ENCODE measurements around the gene SLC3A2. TPM values are rescaled to one million over a fixed set of nuclear protein-coding genes. Genes with fewer than 3 reads are reported as not detected.
"Not testable (repeated sequence)": the region's sequence is repeated elsewhere in the genome, so short reads cannot be mapped to it uniquely, and the experiment has no call there.

The SLC3A2 gene
- total RNA-seq, 3 donors from 2014 or later (not counting 1 experiment from before 2014, with no cell fraction given): 200 to 235 (median 207) TPM

DNA sequence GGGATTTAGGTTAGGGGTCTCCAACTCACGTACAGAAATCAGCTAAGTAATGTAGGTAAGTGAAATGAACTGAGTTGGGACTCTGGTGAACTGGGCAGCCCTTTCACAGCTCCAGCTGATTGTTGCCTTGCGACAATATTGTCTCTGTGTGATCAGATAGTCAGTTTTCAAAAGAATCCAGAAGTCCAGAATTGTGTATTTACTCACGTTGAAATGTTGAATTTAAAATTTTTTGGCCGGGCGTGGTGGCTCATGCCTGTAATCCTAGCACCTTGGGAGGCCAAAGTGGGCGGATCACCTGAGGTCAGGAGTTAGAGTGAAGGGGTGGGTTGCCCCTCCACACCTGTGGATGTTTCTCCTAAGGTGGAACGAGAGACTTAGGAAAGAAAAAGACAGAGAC is 22.5 kb upstream of the SLC3A2 start:
- Mint-ChIP-seq H3K4me1 (peaks cover 40% of the 10 kb centered on the region in 2 donors), H3K4me3 (no peak overlapping the region), H3K27me3 (ENCODE audit: low read depth in 2 of 2) (no peaks in the 10 kb centered on the region), H3K36me3 (peaks cover 4% of the 10 kb centered on the region), H3K9me3 (no peaks in the 10 kb centered on the region), H3K27ac (no peak overlapping the region)
- 92% methylated on average over 7 of the region's 7 CpGs for WGBS (ENCODE audit: insufficient coverage)
- H3K9me3 ChIP-seq (ENCODE audit: control insufficient read depth, insufficient read depth, low read length): no peaks in the 10 kb centered on the region
- intact Hi-C loops (cut with micrococcal nuclease): loop anchor here (5.0 kb wide), 1 partner anchor 266 kb away; the partner anchor contains the start of gene TUT1
- peaks cover 13% of the 10 kb centered on the region for H3K36me3 ChIP-seq (ENCODE audit: control insufficient read depth, insufficient read depth, low read length)
- TF ChIP-seq, protein P1, sequence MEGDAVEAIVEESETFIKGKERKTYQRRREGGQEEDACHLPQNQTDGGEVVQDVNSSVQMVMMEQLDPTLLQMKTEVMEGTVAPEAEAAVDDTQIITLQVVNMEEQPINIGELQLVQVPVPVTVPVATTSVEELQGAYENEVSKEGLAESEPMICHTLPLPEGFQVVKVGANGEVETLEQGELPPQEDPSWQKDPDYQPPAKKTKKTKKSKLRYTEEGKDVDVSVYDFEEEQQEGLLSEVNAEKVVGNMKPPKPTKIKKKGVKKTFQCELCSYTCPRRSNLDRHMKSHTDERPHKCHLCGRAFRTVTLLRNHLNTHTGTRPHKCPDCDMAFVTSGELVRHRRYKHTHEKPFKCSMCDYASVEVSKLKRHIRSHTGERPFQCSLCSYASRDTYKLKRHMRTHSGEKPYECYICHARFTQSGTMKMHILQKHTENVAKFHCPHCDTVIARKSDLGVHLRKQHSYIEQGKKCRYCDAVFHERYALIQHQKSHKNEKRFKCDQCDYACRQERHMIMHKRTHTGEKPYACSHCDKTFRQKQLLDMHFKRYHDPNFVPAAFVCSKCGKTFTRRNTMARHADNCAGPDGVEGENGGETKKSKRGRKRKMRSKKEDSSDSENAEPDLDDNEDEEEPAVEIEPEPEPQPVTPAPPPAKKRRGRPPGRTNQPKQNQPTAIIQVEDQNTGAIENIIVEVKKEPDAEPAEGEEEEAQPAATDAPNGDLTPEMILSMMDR (IDR thresholded peaks at IDR 0.05): no peak
- ATAC-seq: no peak
- no peak for DNase-seq
- no peak overlapping the region for H3K4me3 ChIP-seq (ENCODE audit: low read length)
- no peak overlapping the region for H3K27ac ChIP-seq (ENCODE audit: low read length)
- no peaks in the 10 kb centered on the region for H3K27me3 ChIP-seq (ENCODE audit: control insufficient read depth, insufficient read depth, low read length)
- H3K4me1 ChIP-seq (ENCODE audit: control insufficient read depth, insufficient read depth, low read length): peaks cover 34% of the 10 kb centered on the region

DNA sequence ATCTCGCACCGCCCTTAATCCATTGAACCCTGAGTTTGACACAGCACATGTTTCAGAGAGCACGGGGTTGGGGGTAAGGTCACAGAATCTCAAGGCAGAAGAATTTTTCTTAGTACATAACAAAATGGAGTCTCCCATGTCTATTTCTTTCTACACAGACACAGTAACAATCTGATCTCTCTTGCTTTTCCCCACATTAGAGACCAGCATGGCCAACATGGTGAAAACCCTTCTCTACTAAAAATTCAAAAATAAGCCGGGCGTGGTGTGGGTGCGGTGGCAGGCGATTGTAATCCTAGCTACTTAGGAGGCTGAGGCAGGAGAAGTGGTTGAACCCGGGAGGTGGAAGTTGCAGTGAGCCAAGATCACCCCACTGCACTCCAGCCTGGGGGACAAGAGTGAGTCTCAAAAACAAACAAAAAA is 21.4 kb upstream of the SLC3A2 start:
- H3K4me3 ChIP-seq (ENCODE audit: low read length); H3K27me3 ChIP-seq (ENCODE audit: control insufficient read depth, insufficient read depth, low read length); H3K9me3 ChIP-seq (ENCODE audit: control insufficient read depth, insufficient read depth, low read length); H3K36me3 Mint-ChIP-seq; H3K9me3 Mint-ChIP-seq; DNase-seq; H3K4me3 Mint-ChIP-seq; H3K27ac ChIP-seq (ENCODE audit: low read length); H3K27ac Mint-ChIP-seq; ATAC-seq; H3K36me3 ChIP-seq (ENCODE audit: control insufficient read depth, insufficient read depth, low read length); H3K27me3 Mint-ChIP-seq (ENCODE audit: low read depth in 2 of 2): not testable (repeated sequence)
- peaks cover 25% of the 10 kb centered on the region for H3K4me1 ChIP-seq (ENCODE audit: control insufficient read depth, insufficient read depth, low read length)
- peaks cover 29% of the 10 kb centered on the region in 2 donors for H3K4me1 Mint-ChIP-seq
- intact Hi-C loops (cut with micrococcal nuclease): loop anchor here (5.0 kb wide), 1 partner anchor 267 kb away; the partner anchor contains the start of gene TUT1
- WGBS (ENCODE audit: insufficient coverage): 97% methylated on average over 5 of the region's 8 CpGs

DNA sequence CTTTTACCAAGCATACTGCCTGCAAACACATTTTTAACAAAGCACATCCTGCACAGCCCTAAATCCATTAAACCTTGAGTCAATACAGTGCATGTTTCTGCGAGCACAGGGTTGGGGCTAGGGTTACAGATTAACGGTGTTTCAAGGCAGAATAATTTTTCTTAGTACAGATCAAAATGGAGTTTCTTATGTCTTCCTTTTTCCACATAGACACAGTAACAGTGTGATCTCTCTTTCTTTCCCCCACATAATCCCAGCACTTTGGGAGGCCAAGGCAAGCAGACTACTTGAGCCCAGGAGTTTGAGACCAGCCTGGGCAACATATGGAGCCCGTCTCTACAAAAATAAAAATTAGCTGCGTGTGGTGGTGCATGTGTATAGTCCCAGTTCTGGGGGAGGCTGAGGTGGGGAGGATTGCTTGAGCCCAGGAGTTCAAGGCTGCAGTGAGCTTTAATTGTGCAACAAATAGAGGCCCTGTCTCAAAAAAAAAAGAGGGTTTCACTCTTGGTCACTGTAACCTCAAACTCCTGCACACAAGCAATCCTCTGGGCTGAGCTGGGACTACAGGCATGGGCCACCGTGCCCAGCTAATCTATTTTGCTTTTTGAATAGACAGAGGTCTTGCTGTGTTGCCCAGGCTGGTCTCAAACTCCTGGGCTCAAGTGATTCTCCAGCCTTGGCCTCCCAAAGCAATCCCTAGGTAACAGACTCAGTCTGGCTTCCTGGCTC is 19.7 kb upstream of the SLC3A2 start:
- Histone ChIP-seq H3K36me3 (ENCODE audit: control insufficient read depth, insufficient read depth, low read length) (no peaks in the 10 kb centered on the region), H3K9me3 (ENCODE audit: control insufficient read depth, insufficient read depth, low read length) (no peaks in the 10 kb centered on the region), H3K4me1 (ENCODE audit: control insufficient read depth, insufficient read depth, low read length) (peaks cover 17% of the 10 kb centered on the region), H3K27me3 (ENCODE audit: control insufficient read depth, insufficient read depth, low read length) (no peaks in the 10 kb centered on the region), H3K4me3 (ENCODE audit: low read length) (no peak overlapping the region), H3K27ac (ENCODE audit: low read length) (no peak overlapping the region)
- TF ChIP-seq, protein P1 (IDR thresholded peaks at IDR 0.05): no peak
- Mint-ChIP-seq H3K9me3 (no peaks in the 10 kb centered on the region), H3K27ac (no peak overlapping the region), H3K4me1 (peaks cover 12% of the 10 kb centered on the region in 2 donors), H3K27me3 (ENCODE audit: low read depth in 2 of 2) (no peaks in the 10 kb centered on the region), H3K4me3 (no peak overlapping the region), H3K36me3 (no peaks in the 10 kb centered on the region)
- DNase-seq (no peak), ATAC-seq (no peak)
- WGBS (ENCODE audit: insufficient coverage): 74% methylated on average over 5 of the region's 5 CpGs
- intact Hi-C loops (cut with micrococcal nuclease): loop anchor here (10.0 kb wide), 1 partner anchor 466 kb away; no protein-coding TSS in a partner anchor

DNA sequence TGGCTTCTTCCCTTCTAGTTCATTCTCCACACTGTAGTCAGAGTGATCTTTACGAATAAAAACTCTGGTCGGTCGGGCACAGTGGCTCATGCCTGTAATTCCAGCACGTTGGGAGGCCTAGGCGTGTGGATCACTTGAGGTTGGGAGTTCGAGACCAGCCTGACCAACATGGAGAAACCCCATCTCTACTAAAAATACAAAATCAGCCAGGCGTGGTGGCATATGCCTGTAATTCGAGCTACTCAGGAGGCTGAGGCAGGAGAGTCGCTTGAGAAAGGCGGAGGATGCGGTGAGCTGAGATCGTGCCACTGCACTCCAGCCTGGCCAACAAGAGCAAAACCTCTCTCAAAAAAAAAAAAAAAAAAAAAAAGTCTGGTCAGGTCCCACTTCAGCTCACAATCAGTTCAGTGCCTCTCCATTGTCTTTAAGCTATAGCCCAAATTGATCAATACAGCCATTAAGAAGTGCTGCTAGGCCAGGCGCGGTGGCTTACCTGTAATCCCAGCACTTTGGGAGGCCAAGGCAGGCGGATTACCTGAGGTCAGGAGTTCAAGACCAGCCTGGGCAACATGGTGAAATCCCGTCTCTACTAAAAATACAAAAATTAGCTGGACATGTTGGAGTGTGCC is 19.0 kb upstream of the SLC3A2 start:
- H3K36me3 Mint-ChIP-seq; H3K36me3 ChIP-seq (ENCODE audit: control insufficient read depth, insufficient read depth, low read length); H3K4me3 Mint-ChIP-seq; H3K27ac ChIP-seq (ENCODE audit: low read length); H3K4me3 ChIP-seq (ENCODE audit: low read length); H3K9me3 ChIP-seq (ENCODE audit: control insufficient read depth, insufficient read depth, low read length); H3K27me3 Mint-ChIP-seq (ENCODE audit: low read depth in 2 of 2); H3K27me3 ChIP-seq (ENCODE audit: control insufficient read depth, insufficient read depth, low read length); ATAC-seq; H3K4me1 Mint-ChIP-seq; H3K9me3 Mint-ChIP-seq; H3K27ac Mint-ChIP-seq; DNase-seq: not testable (repeated sequence)
- peaks cover 11% of the 10 kb centered on the region for H3K4me1 ChIP-seq (ENCODE audit: control insufficient read depth, insufficient read depth, low read length)
- WGBS (ENCODE audit: insufficient coverage): 90% methylated on average over 16 of the region's 16 CpGs
- intact Hi-C loops (cut with micrococcal nuclease): loop anchor here (1.0 to 10.0 kb wide), 5 partner anchors 19 to 467 kb away; partner anchors contain the start of genes SLC3A2 and TTC9C

Data from natural killer cell (primary cell).